ENCODE data around the gene OTOGL.

The OTOGL gene

DNA sequence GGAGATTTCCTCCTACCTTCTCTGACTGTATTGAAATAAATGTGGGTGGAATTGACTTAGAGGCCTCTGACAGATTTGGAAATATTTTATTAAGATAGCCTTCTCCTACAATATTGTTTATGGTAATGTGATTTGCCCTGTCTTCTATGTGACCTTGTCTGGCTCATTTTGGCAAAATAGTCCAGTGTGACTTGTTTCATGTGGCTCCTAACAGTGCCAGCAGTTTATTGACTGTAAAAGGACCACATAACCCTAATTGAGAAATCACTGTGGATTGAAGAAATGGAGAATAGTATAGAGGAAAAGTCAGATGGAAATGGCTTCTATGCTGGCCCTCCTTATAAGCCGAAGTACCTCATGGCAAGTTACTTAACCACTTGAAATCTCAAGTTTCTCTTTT lies 173.8 kb downstream of the OTOGL start:
- Histone ChIP-seq H3K27ac (no peak overlapping the region), H3K27me3 (no peaks in the 10 kb centered on the region), H3K9me3 (no peaks in the 10 kb centered on the region), H3K4me3 (no peak overlapping the region), H3K4me1 (peaks cover 0 to 11% (median 2%) of the 10 kb centered on the region in 4 donors), H3K36me3 (no peaks in the 10 kb centered on the region)
- no peak for DNase-seq
- TF ChIP-seq, protein P1, sequence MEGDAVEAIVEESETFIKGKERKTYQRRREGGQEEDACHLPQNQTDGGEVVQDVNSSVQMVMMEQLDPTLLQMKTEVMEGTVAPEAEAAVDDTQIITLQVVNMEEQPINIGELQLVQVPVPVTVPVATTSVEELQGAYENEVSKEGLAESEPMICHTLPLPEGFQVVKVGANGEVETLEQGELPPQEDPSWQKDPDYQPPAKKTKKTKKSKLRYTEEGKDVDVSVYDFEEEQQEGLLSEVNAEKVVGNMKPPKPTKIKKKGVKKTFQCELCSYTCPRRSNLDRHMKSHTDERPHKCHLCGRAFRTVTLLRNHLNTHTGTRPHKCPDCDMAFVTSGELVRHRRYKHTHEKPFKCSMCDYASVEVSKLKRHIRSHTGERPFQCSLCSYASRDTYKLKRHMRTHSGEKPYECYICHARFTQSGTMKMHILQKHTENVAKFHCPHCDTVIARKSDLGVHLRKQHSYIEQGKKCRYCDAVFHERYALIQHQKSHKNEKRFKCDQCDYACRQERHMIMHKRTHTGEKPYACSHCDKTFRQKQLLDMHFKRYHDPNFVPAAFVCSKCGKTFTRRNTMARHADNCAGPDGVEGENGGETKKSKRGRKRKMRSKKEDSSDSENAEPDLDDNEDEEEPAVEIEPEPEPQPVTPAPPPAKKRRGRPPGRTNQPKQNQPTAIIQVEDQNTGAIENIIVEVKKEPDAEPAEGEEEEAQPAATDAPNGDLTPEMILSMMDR (IDR thresholded peaks at IDR 0.05) = no peak
- intact Hi-C loops (cut with DNase I; ENCODE audit: low total_unique reads) = loop anchor here (5.0 kb wide), 1 partner anchor 76 kb away; no protein-coding TSS in a partner anchor

DNA sequence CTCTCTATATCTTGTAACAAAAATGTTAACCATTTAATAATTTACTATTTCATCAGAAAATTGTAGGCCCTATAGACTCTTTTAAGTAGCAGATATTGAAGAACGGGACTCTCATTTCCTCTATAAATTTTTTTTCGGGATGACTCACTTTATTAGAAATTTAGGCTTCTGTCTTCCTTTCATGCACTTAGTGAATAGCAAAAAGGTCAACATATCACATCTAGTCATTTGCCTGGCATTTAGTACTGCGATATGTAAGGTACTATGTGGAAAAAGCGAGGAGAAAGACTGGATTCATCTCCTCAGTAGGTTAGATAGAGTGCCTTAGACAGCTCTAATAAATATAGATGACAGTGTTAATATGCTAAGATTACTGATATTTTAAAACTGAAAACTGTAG lies 178.4 kb downstream of the OTOGL start:
- Histone ChIP-seq H3K9me3 (no peaks in the 10 kb centered on the region), H3K4me1 (no peaks in the 10 kb centered on the region), H3K27me3 (no peaks in the 10 kb centered on the region), H3K27ac (no peak overlapping the region), H3K36me3 (no peaks in the 10 kb centered on the region), H3K4me3 (no peak overlapping the region)
- TF ChIP-seq, protein P1 (IDR thresholded peaks at IDR 0.05) = no peak
- intact Hi-C loops (cut with DNase I; ENCODE audit: low total_unique reads) = no loop called here
- no peak for DNase-seq

DNA sequence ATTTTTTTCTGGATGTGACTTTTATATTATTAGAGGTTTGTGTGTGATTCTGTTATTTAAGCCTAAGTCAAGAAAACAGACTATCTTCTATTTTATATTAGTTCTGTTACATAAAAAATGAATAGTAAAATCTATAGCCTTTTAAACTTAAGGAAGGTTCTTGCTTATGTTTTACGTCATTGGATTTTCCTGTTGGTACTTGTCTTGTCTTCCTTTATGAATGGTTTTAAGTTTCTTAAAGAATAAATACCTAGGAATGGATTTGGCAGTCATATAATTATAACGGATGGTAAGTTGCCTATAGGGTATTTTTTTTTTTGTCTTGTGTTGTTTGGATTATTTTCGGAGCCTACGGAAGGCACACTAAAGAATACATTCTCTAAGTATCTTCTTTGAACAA lies 182.9 kb downstream of the OTOGL start:
- DNase-seq = no peak
- intact Hi-C loops (cut with DNase I; ENCODE audit: low total_unique reads) = no loop called here
- TF ChIP-seq, protein P1 (IDR thresholded peaks at IDR 0.05) = no peak

DNA sequence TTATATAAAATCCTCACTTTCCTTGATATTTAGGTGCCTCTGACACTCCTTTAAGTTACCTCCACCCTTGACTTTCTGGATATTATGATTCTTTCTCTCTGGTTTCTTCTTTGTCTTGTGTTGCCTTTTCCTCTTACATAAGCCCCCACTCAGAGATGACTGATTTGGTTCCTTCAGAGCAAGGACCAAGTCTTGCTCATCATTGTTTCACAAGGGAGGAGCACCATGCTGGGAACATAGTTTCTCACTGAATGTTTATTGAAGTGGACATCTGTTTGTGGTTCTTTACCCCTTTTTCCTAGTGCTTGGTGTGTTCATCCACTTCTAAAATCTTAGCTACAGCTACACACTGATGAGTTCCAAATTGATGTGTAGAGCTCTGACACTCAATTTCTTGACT lies 183.4 kb downstream of the OTOGL start:
- intact Hi-C loops (cut with DNase I; ENCODE audit: low total_unique reads) = no loop called here

More for the DNA sequence above, 182.9 kb downstream of the OTOGL start:
- no peaks in the 10 kb centered on the region for H3K27me3 ChIP-seq
- H3K4me1 ChIP-seq = no peaks in the 10 kb centered on the region
- no peak overlapping the region for H3K4me3 ChIP-seq
- H3K9me3 ChIP-seq = no peaks in the 10 kb centered on the region
- H3K27ac ChIP-seq = no peak overlapping the region
- H3K36me3 ChIP-seq = no peaks in the 10 kb centered on the region

DNA sequence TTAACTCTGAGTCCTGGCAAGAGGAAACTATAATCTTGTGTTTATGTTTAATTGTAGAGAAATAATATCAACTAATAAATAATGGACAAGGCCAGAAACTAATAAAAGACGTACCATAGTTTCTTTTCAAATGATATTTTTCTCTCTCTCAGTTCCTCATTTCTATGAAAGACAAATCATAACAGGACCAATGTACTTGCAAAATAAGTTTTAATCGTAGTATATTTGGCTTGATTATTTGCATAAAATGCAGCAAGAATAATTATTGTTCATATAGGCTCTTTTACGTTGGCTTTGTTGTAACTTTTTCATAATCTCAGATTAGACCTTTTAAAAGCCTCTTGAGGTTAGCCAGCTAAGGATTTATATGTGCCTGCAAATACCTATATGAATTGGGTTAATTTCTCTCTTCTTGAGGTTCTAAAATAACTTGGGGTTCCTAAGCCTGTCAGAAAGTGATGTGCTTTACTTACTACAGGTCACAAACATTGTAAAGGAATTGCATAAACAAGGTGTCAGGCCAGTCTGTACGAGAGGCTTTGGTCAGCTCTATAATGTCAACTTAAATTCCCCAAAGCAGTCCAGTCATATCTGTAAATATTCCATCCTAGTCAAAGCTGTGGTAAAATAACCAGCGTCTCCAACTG lies 191.9 kb downstream of the OTOGL start:
- Histone ChIP-seq H3K4me1 (no peaks in the 10 kb centered on the region), H3K36me3 (no peaks in the 10 kb centered on the region), H3K4me3 (no peak overlapping the region), H3K27me3 (no peaks in the 10 kb centered on the region), H3K9me3 (no peaks in the 10 kb centered on the region), H3K27ac (no peak overlapping the region)
- DNase-seq = no peak
- intact Hi-C loops (cut with DNase I; ENCODE audit: low total_unique reads) = no loop called here
- TF ChIP-seq, protein P1 (IDR thresholded peaks at IDR 0.05) = no peak

More for the DNA sequence above, 183.4 kb downstream of the OTOGL start:
- no peaks in the 10 kb centered on the region for H3K9me3 ChIP-seq
- no peaks in the 10 kb centered on the region for H3K36me3 ChIP-seq
- H3K4me1 ChIP-seq = no peaks in the 10 kb centered on the region
- DNase-seq = no peak
- H3K27me3 ChIP-seq = no peaks in the 10 kb centered on the region
- TF ChIP-seq, protein P1 (IDR thresholded peaks at IDR 0.05) = no peak
- no peak overlapping the region for H3K4me3 ChIP-seq
- no peak overlapping the region for H3K27ac ChIP-seq

Measured in tibial artery (tissue), 4 donors.